BLaER1 (cell line): ENCODE data around the gene ZNF662.

ENCODE experiments used
- H3K27ac ChIP-seq: shearing (Covaris generic); formaldehyde crosslinking; 2 replicates; pipeline ENCODE4 v1.8.1; 2022
- H3K27me3 ChIP-seq: shearing (Covaris generic); formaldehyde crosslinking; 2 replicates; pipeline ENCODE4 v1.8.1; 2022
- H3K36me3 ChIP-seq: shearing (Covaris generic); formaldehyde crosslinking; 2 replicates; pipeline ENCODE4 v1.8.1; 2022
- H3K4me1 ChIP-seq: shearing (Covaris generic); formaldehyde crosslinking; 2 replicates; pipeline ENCODE4 v1.8.1; 2022
- H3K4me2 ChIP-seq: shearing (Covaris generic); formaldehyde crosslinking; 2 replicates; pipeline ENCODE4 v1.8.1; 2022
- H3K4me3 ChIP-seq: shearing (Covaris generic); formaldehyde crosslinking; 2 replicates; pipeline ENCODE4 v1.8.1; 2022
- H3K9ac ChIP-seq: shearing (Covaris generic); formaldehyde crosslinking; 2 replicates; pipeline ENCODE4 v1.8.1; 2022
- H3K9me3 ChIP-seq: shearing (Covaris generic); formaldehyde crosslinking; 2 replicates; pipeline ENCODE4 v1.8.1; 2022
- H4K20me1 ChIP-seq: shearing (Covaris generic); formaldehyde crosslinking; 2 replicates; pipeline ENCODE4 v1.8.1; 2022
- Cebpa-rat ChIP-seq: shearing (Covaris generic); IDR thresholded peaks from 2 replicates; pipeline ENCODE4 v1.8.1; 2022

ZNF662 gene

GRCh38 chr3:42886294-42886822, 19.6 kb upstream of the ZNF662 start:
- no peak for TF ChIP-seq Cebpa-rat
- peaks cover 8% of the 10 kb centered on the region for H3K4me1 ChIP-seq
- no peak overlapping the region for H3K27ac ChIP-seq
- no peaks in the 10 kb centered on the region for H3K9me3 ChIP-seq
- H3K9ac ChIP-seq = no peak overlapping the region
- H3K27me3 ChIP-seq = no peaks in the 10 kb centered on the region
- H3K36me3 ChIP-seq = no peaks in the 10 kb centered on the region
- no peak overlapping the region for H3K4me2 ChIP-seq
- no peak overlapping the region for H3K4me3 ChIP-seq
- H4K20me1 ChIP-seq = no peaks in the 10 kb centered on the region

- Histone ChIP-seq H3K4me2 (no peak overlapping the region), H3K27me3 (no peaks in the 10 kb centered on the region)
- TF ChIP-seq Cebpa-rat = no peak
Measured at GRCh38 chr3:42887084-42887483, 18.9 kb upstream of the ZNF662 start.

GRCh38 chr3:42891042-42891441, 14.9 kb upstream of the ZNF662 start:
- Histone ChIP-seq H3K4me1 (no peaks in the 10 kb centered on the region), H3K27ac (no peak overlapping the region), H3K4me3 (no peak overlapping the region)

More at GRCh38 chr3:42887084-42887483, 18.9 kb upstream of the ZNF662 start:
- Histone ChIP-seq H3K4me1 (0 out of 2 replicates have a peak, but pooled peaks cover under 1% of the 10 kb centered on the region), H3K27ac (no peak overlapping the region), H3K36me3 (no peaks in the 10 kb centered on the region), H3K9ac (no peak overlapping the region), H3K4me3 (no peak overlapping the region), H4K20me1 (no peaks in the 10 kb centered on the region), H3K9me3 (no peaks in the 10 kb centered on the region)

GRCh38 chr3:42892169-42892568, 13.8 kb upstream of the ZNF662 start:
- TF ChIP-seq Cebpa-rat = no peak

More at GRCh38 chr3:42891042-42891441, 14.9 kb upstream of the ZNF662 start:
- Histone ChIP-seq H3K9ac (no peak overlapping the region), H3K36me3 (no peaks in the 10 kb centered on the region), H3K4me2 (no peak overlapping the region), H3K9me3 (no peaks in the 10 kb centered on the region), H3K27me3 (no peaks in the 10 kb centered on the region), H4K20me1 (no peaks in the 10 kb centered on the region)
- TF ChIP-seq Cebpa-rat = no peak

GRCh38 chr3:42892807-42893206, 13.1 kb upstream of the ZNF662 start:
- H3K4me1 ChIP-seq = no peaks in the 10 kb centered on the region
- TF ChIP-seq Cebpa-rat = no peak
- no peaks in the 10 kb centered on the region for H4K20me1 ChIP-seq
- no peak overlapping the region for H3K4me3 ChIP-seq
- H3K4me2 ChIP-seq = no peak overlapping the region
- no peaks in the 10 kb centered on the region for H3K27me3 ChIP-seq
- H3K36me3 ChIP-seq = no peaks in the 10 kb centered on the region
- H3K27ac ChIP-seq = no peak overlapping the region
- no peak overlapping the region for H3K9ac ChIP-seq
- no peaks in the 10 kb centered on the region for H3K9me3 ChIP-seq

More at GRCh38 chr3:42892169-42892568, 13.8 kb upstream of the ZNF662 start:
- no peak overlapping the region for H3K4me3 ChIP-seq
- no peak overlapping the region for H3K9ac ChIP-seq
- H3K27me3 ChIP-seq = no peaks in the 10 kb centered on the region
- no peaks in the 10 kb centered on the region for H3K9me3 ChIP-seq
- no peaks in the 10 kb centered on the region for H3K4me1 ChIP-seq
- no peak overlapping the region for H3K4me2 ChIP-seq
- H3K27ac ChIP-seq = no peak overlapping the region
- H3K36me3 ChIP-seq = no peaks in the 10 kb centered on the region
- H4K20me1 ChIP-seq = no peaks in the 10 kb centered on the region

GRCh38 chr3:42894698-42895579, 11.0 kb upstream of the ZNF662 start:
- Histone ChIP-seq H3K4me3 (no peak overlapping the region), H3K36me3 (no peaks in the 10 kb centered on the region), H4K20me1 (no peaks in the 10 kb centered on the region), H3K4me1 (no peaks in the 10 kb centered on the region), H3K9me3 (no peaks in the 10 kb centered on the region), H3K4me2 (no peak overlapping the region), H3K27ac (no peak overlapping the region), H3K9ac (no peak overlapping the region), H3K27me3 (no peaks in the 10 kb centered on the region)
- TF ChIP-seq Cebpa-rat = no peak

- no peaks in the 10 kb centered on the region for H3K9me3 ChIP-seq
- no peaks in the 10 kb centered on the region for H4K20me1 ChIP-seq
- no peak for TF ChIP-seq Cebpa-rat
- no peak overlapping the region for H3K4me2 ChIP-seq
- no peaks in the 10 kb centered on the region for H3K27me3 ChIP-seq
- no peaks in the 10 kb centered on the region for H3K36me3 ChIP-seq
- H3K4me3 ChIP-seq = no peak overlapping the region
- H3K4me1 ChIP-seq = no peaks in the 10 kb centered on the region
- no peak overlapping the region for H3K27ac ChIP-seq
- no peak overlapping the region for H3K9ac ChIP-seq
Measured at GRCh38 chr3:42895580-42895868, 10.4 kb upstream of the ZNF662 start.

- no peak overlapping the region for H3K9ac ChIP-seq
- H3K27me3 ChIP-seq = no peaks in the 10 kb centered on the region
- H3K4me1 ChIP-seq = no peaks in the 10 kb centered on the region
- no peaks in the 10 kb centered on the region for H3K36me3 ChIP-seq
- no peak for TF ChIP-seq Cebpa-rat
- 0 out of 2 replicates have a peak, but pooled peaks cover 6% of the 10 kb centered on the region for H3K9me3 ChIP-seq
- H3K4me2 ChIP-seq = no peak overlapping the region
- no peaks in the 10 kb centered on the region for H4K20me1 ChIP-seq
- H3K4me3 ChIP-seq = no peak overlapping the region
- H3K27ac ChIP-seq = no peak overlapping the region
Measured at GRCh38 chr3:42898896-42899675, 6.9 kb upstream of the ZNF662 start.

- H3K4me1 ChIP-seq = no peaks in the 10 kb centered on the region
- peaks cover 20% of the 10 kb centered on the region; the same call in 1 of the 2 replicates for H3K9me3 ChIP-seq
- H4K20me1 ChIP-seq = no peaks in the 10 kb centered on the region
- peaks cover 2% of the 10 kb centered on the region; the same call in 1 of the 2 replicates for H3K27me3 ChIP-seq
- H3K4me3 ChIP-seq = no peak overlapping the region
- H3K27ac ChIP-seq = no peak overlapping the region
- no peak for TF ChIP-seq Cebpa-rat
- H3K9ac ChIP-seq = no peak overlapping the region
- no peak overlapping the region for H3K4me2 ChIP-seq
- H3K36me3 ChIP-seq = no peaks in the 10 kb centered on the region
Measured at GRCh38 chr3:42900226-42901072, 5.5 kb upstream of the ZNF662 start.
